ENCODE results near the gene VAV3. TPM values are rescaled to one million over a fixed set of nuclear protein-coding genes. Genes with fewer than 3 reads are reported as not detected.

The VAV3 gene
- total and polyA plus RNA-seq, 10 of the 15 experiments (the other 5 are each of a cell fraction or from before 2014, with no cell fraction given) = 0.84 to 5.5 (median 3.4) TPM

- no peak overlapping the region for H2AFZ ChIP-seq (ENCODE audit: control insufficient read depth, low read depth, low read length)
- POLR2A ChIA-PET = no interaction called here
- no peaks in the 10 kb centered on the region for H3K27me3 ChIP-seq (replicated peaks in 1 of 2; ENCODE audit: control insufficient read depth in 2 of 2, insufficient read depth in 2 of 2, low read length in 1 of 2)
- H3K79me2 ChIP-seq (ENCODE audit: control insufficient read depth, insufficient read depth, low read length) = no peaks in the 10 kb centered on the region
- intact Hi-C loops (cut with micrococcal nuclease; ENCODE audit: unreplicated experiment) = no loop called here
- H3K9me3 ChIP-seq (replicated peaks; ENCODE audit: control insufficient read depth, insufficient read depth, low read length) = no peaks in the 10 kb centered on the region
- no peak overlapping the region for H3K27ac ChIP-seq (ENCODE audit: control insufficient read depth, insufficient read depth)
- no TSS peak for BruUV-seq (replicated peaks)
- SMC1A ChIA-PET (ENCODE audit: uncharacterized antibody, unreplicated experiment) = no interaction called here
- CTCF ChIA-PET = no interaction called here
- H3K36me3 ChIP-seq (ENCODE audit: control insufficient read depth in 2 of 2, insufficient read depth in 2 of 2, low read length in 1 of 2) = no peaks in the 10 kb centered on the region
- H3K4me3 ChIP-seq = no peak overlapping the region
- TF ChIP-seq E2F8 (IDR thresholded peaks at IDR 0.05; ENCODE audit: low read depth, partially characterized antibody) = no peak
- no peak for TF ChIP-seq BCL11A (IDR thresholded peaks at IDR 0.05; ENCODE audit: low read depth, low read length)
- no peak for TF ChIP-seq CHD4 (IDR thresholded peaks at IDR 0.05)
- no peak for TF ChIP-seq SRF (IDR thresholded peaks at IDR 0.05; ENCODE audit: low read depth in 2 of 2, low read length in 2 of 2)
- no peak for TF ChIP-seq HDGF (IDR thresholded peaks at IDR 0.05)
- TF ChIP-seq NR2C2 (IDR thresholded peaks at IDR 0.05; ENCODE audit: borderline replicate concordance, control insufficient read depth, insufficient read length, low read depth) = no peak
- no peak for TF ChIP-seq MAX (IDR thresholded peaks at IDR 0.05; ENCODE audit: low read depth, low read length)
- TF ChIP-seq ESRRA (IDR thresholded peaks at IDR 0.05; ENCODE audit: low read length) = no peak
- no peaks in the 10 kb centered on the region for H4K20me1 ChIP-seq (ENCODE audit: control insufficient read depth, insufficient read depth)
- H3K4me2 ChIP-seq (ENCODE audit: control insufficient read depth, insufficient read depth) = no peak overlapping the region
- ATAC-seq (no peak), FAIRE-seq (no peak), DNase-seq (ENCODE audit: low read depth, low spot score) (no peak)
- H3K9ac ChIP-seq (ENCODE audit: control insufficient read depth, insufficient read depth, low read length) = no peak overlapping the region
- in situ Hi-C loops (cut with MboI) = no loop called here
- no peaks in the 10 kb centered on the region for H3K4me1 ChIP-seq (ENCODE audit: control insufficient read depth, insufficient read depth, low read length)
- RAD21 ChIA-PET (ENCODE audit: unreplicated experiment) = no interaction called here
- WGBS (ENCODE audit: insufficient coverage, insufficient replicate concordance, low lambda C conversion rate, missing lambda C conversion rate) = 37% methylated on average over 3 of the region's 3 CpGs
These were observed 401.5 kb downstream of the VAV3 start for GRCh38 chr1:107563441-107563840.

All from GM12878 (cell line).